ENCODE results near the gene TSNAXIP1.

TSNAXIP1 gene

DNA sequence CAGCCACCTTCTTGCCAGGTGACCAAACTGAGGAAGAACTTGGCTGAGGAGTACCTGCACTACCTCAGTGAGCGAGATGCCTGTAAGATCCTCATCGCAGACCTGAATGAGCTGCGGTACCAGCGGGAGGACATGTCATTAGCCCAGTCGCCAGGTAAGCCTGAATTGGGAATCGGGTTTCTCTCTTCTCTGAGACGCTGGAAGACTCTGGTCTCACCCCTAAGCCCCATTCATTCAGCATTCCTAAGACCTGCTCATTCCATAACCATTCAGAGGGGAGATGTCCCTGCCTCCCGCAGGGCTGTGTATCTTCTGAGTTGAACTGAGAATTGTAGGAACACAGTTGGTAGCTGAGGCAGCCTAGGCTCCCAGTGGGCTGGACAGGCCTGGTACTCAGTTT, 18.4 kb downstream of the TSNAXIP1 start:
- TF ChIP-seq, protein P1, sequence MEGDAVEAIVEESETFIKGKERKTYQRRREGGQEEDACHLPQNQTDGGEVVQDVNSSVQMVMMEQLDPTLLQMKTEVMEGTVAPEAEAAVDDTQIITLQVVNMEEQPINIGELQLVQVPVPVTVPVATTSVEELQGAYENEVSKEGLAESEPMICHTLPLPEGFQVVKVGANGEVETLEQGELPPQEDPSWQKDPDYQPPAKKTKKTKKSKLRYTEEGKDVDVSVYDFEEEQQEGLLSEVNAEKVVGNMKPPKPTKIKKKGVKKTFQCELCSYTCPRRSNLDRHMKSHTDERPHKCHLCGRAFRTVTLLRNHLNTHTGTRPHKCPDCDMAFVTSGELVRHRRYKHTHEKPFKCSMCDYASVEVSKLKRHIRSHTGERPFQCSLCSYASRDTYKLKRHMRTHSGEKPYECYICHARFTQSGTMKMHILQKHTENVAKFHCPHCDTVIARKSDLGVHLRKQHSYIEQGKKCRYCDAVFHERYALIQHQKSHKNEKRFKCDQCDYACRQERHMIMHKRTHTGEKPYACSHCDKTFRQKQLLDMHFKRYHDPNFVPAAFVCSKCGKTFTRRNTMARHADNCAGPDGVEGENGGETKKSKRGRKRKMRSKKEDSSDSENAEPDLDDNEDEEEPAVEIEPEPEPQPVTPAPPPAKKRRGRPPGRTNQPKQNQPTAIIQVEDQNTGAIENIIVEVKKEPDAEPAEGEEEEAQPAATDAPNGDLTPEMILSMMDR (IDR thresholded peaks at IDR 0.05), result no peak

DNA sequence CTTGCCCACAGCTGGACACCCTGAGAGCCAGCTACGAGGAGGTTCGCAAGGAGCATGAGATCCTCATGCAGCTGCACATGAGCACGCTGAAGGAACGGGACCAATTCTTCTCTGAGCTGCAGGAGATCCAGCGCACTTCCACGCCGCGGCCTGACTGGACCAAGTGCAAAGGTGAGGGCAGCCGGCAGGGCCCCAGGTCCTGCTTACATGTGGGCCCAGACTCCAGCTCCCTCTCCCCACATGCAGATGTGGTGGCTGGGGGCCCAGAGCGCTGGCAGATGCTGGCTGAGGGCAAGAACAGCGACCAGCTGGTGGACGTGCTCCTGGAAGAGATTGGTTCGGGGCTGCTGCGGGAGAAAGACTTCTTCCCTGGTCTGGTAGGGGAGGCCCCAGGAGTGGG, 19.2 kb downstream of the TSNAXIP1 start:
- TF ChIP-seq, protein P1 (IDR thresholded peaks at IDR 0.05), result no peak

DNA sequence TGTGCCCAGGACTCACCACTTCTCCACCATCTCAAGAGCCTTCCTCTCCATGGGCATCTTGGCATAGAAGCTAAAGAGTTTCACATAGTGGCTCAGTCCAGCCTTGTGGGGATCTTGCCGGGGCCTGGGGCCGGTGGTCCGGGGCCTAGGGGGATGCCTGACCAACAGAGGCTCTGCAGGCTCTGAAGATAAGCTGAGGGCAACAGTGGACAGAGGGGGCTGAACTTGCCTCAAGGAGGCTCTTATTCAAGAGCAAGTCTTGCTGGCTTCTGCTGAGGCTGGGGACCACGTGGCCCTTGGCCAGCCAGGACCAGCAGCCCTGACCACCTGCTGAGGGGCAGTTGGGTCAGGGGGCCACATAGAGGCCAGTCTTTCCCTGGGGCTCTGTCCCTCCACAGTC, 22.0 kb downstream of the TSNAXIP1 start:
- TF ChIP-seq, protein P1 (IDR thresholded peaks at IDR 0.05), result no peak

DNA sequence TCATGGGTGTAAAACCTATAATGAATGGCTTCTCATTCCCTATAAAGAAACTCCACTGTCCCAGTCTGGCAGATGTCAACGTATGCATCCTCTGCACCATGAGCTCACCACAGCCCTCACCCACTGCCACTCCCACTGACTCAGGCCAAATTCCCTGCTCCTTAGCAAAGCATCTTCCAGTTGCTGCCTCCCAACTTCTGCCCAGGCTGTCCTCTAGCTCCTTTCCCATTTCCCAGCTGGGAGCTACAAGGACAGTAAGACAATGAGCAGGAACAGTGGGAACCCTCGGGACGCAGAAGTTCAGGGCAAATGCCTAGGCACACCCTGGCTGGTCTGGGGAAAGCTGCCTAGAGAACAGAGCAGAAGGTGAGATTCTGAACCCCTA, 26.3 kb downstream of the TSNAXIP1 start:
- TF ChIP-seq, protein P1 (IDR thresholded peaks at IDR 0.05), result no peak

DNA sequence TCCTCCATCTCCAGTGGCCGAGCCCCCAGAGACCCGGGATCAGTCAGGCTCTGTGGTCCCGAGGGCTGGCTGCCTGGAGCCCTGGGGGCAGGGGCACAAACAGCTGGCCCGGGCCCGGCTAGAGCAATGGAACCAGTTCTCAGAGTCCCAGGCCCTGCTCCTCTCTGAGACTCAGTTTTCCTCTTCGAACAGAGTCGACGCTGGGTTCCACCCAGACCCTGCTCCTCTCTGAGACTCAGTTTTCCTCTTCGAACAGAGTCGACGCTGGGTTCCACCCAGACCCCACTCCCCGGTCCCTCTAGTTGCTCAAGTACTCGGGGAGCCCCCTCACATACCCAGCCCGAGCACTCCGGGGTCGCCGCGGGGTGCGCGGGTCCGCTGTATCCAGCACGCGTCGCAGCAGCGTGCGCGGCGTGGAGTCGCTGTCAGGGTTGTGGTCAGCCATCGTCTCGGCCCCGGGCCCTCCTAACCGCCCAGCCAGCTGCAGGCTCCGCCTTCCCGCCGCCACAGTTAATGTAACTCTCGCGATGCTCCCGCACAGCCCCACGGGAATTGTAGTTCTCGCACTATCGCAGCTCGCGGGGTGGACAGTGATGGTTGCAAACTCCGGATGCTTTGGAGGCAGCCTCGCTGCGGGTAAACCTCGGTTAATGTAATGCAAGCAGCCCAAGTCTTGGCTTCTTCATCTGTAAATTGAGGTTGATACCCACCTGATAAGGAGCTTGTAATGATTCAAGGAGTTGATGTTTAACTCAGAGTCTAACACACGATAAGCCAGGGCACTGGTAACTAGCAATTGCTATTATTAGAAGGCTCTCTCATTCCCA, 26.9 kb downstream of the TSNAXIP1 start:
- TF ChIP-seq, protein P1 (IDR thresholded peaks at IDR 0.05), result no peak

DNA sequence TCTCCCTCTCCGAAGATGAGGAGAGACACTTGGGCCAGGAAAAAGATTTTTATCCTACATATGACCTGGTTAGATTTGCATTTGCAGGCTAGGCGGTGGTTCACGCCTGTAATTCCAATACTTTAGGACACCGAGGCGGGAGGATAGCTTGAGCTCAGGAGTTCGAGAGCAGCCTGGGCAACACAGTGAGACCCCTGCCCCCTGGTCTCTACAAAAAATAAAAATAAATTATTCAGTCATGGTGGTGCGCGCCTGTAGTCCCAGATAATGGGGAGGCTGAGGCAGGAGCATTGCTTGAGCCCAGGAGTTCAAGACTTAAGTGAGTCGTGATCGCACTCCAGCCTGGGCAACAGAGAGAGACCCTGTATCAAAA, 27.5 kb downstream of the TSNAXIP1 start:
- TF ChIP-seq, protein P1 (IDR thresholded peaks at IDR 0.05), result no peak

DNA sequence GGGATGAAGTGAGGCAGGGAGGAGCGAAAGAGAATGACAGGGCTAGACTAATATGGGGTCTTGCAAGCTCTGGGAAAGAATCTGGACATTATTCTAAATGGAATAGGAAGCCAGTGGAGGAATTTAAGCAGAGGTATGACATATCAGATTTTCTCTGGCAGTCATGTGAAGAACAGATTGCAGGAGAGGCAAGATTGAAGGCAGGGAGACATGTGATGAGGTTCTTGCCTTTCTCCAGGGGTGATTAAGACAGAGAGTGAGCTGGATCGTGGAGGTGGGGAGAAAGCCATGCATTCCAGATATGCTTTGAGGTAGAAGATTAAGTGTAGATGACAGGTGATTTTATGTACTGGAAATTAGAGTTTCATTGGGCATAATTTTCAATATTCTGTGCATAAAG, 31.1 kb downstream of the TSNAXIP1 start:
- TF ChIP-seq, protein P1 (IDR thresholded peaks at IDR 0.05), result no peak
